SK-N-SH (cell line): ENCODE data around the gene CETP. TPM values are rescaled to one million over a fixed set of nuclear protein-coding genes. Genes with fewer than 3 reads are reported as not detected.

Source experiments
- CTCF ChIA-PET: fragments of 300-600, 350-600 bp; formaldehyde crosslinking; extraction: SDS; loops from one replicate; lab custom pipeline; 2021; lab: Yijun Ruan, JAX
- POLR2A ChIA-PET: fragments of 350-600 bp; sonication (Branson Sonifier 250); formaldehyde crosslinking; extraction: SDS; loops from one replicate; lab custom pipeline; 2020; ENCODE audit warnings: antibody characterized with exemption, inconsistent platforms; lab: Yijun Ruan, JAX
- DNase-seq: peaks from one replicate; pipeline ENCODE4 v3.0.0; 2012
- H2AFZ ChIP-seq: fragments of 200-600 bp; sonication (generic); 2 replicates; pipeline ENCODE4 v1.8.1; 2016; ENCODE audit warnings: antibody characterized with exemption, mild to moderate bottlenecking, low read depth
- H3F3A ChIP-seq: fragments of 200-600 bp; sonication (generic); replicated peaks from 2 replicates; pipeline ENCODE3; 2016; ENCODE audit warnings: antibody characterized with exemption, mild to moderate bottlenecking; ENCODE audit not compliant: insufficient read depth
- H3K27ac ChIP-seq, 2 experiments: fragments of 200-500 bp in 1 of 2; fragments of 200-600 bp in 1 of 2; sonication (Bioruptor generic) in 1 of 2; sonication (generic), shearing (Covaris generic) in 1 of 2; 2 replicates each; pipeline versions ENCODE4 v1.5.1 to v1.6.1; 2014 to 2016; ENCODE audit warnings: low read depth in 2 of 2, inconsistent platforms in 1 of 2, low read length in 1 of 2, mild to moderate bottlenecking in 1 of 2, mixed read lengths in 1 of 2
- H3K27me3 ChIP-seq: fragments of 200-600 bp; sonication (generic), shearing (Covaris generic); 2 replicates; pipeline ENCODE4 v1.6.1; 2016; ENCODE audit warnings: mixed run types; ENCODE audit not compliant: insufficient read depth
- H3K36me3 ChIP-seq, 2 experiments: fragments of 200-500 bp in 1 of 2; fragments of 200-600 bp in 1 of 2; sonication (Bioruptor generic) in 1 of 2; sonication (generic) in 1 of 2; replicated peaks in 1 of 2; 2 replicates each; pipeline versions ENCODE3 to v1.5.1; 2014 to 2016; ENCODE audit warnings: low read length in 1 of 2, mild to moderate bottlenecking in 1 of 2; ENCODE audit not compliant: insufficient read depth in 2 of 2, control insufficient read depth in 1 of 2
- H3K4me1 ChIP-seq, 2 experiments: fragments of 200-500 bp in 1 of 2; fragments of 200-600 bp in 1 of 2; sonication (Bioruptor generic) in 1 of 2; sonication (generic), shearing (Covaris generic) in 1 of 2; 2 replicates each; pipeline versions ENCODE4 v1.5.1 to v1.6.1; 2014 to 2016; ENCODE audit warnings: low read depth in 1 of 2, low read length in 1 of 2, mixed run types in 1 of 2; ENCODE audit not compliant: insufficient read depth in 2 of 2, control insufficient read depth in 1 of 2
- H3K4me2 ChIP-seq: fragments of 200-600 bp; sonication (generic), shearing (Covaris generic); 2 replicates; pipeline ENCODE4 v1.6.1; 2017; ENCODE audit warnings: mixed run types
- H3K4me3 ChIP-seq, 2 experiments: fragments of 200-500 bp in 1 of 2; fragments of 200-600 bp in 1 of 2; sonication (Bioruptor generic) in 1 of 2; sonication (generic), shearing (Covaris generic) in 1 of 2; 2 replicates each; pipeline versions ENCODE4 v1.5.1 to v1.8.1; 2014 to 2016; ENCODE audit warnings: low read depth in 2 of 2, inconsistent platforms in 1 of 2, low read length in 1 of 2, mild to moderate bottlenecking in 1 of 2, mixed read lengths in 1 of 2, moderate library complexity in 1 of 2
- H3K79me2 ChIP-seq: fragments of 200-600 bp; sonication (generic); 2 replicates; pipeline ENCODE4 v1.8.1; 2017; ENCODE audit warnings: mild to moderate bottlenecking; ENCODE audit not compliant: insufficient read depth
- H3K9ac ChIP-seq: fragments of 200-600 bp; sonication (generic); 2 replicates; pipeline ENCODE4 v1.6.1; 2017; ENCODE audit warnings: mixed run types
- H3K9me2 ChIP-seq: fragments of 200-600 bp; sonication (generic); 2 replicates; pipeline ENCODE4 v1.6.1; 2017; ENCODE audit warnings: mixed run types
- H3K9me3 ChIP-seq: fragments of 200-600 bp; sonication (generic); 2 replicates; pipeline ENCODE4 v1.6.1; 2017; ENCODE audit warnings: mixed run types, mild to moderate bottlenecking, moderate library complexity
- H4K20me1 ChIP-seq: fragments of 200-600 bp; sonication (generic); 2 replicates; pipeline ENCODE4 v1.6.1; 2017; ENCODE audit warnings: mild to moderate bottlenecking, mixed run types; ENCODE audit not compliant: insufficient read depth
- EP300 ChIP-seq, 2 experiments: IDR thresholded peaks; 2 replicates each; pipeline versions ENCODE4 v1.4.0 to v1.6.1; 2012; ENCODE audit warnings: borderline replicate concordance in 1 of 2, low read depth in 1 of 2, low read length in 1 of 2
- EZH2phosphoT487 ChIP-seq: fragments of 200-600 bp; sonication (generic); IDR thresholded peaks from 2 replicates; pipeline ENCODE4 v1.6.1; 2017; ENCODE audit warnings: low read depth, mixed run types, mild to moderate bottlenecking, antibody characterized with exemption, moderate library complexity, borderline replicate concordance
- FOSL2 ChIP-seq: IDR thresholded peaks from 2 replicates; pipeline ENCODE4 v1.4.0; 2012; ENCODE audit warnings: low read depth, mild to moderate bottlenecking, moderate library complexity, borderline replicate concordance
- FOXM1 ChIP-seq: IDR thresholded peaks from 2 replicates; pipeline ENCODE4 v1.4.0; 2012; ENCODE audit warnings: low read depth, mild to moderate bottlenecking
- JUND ChIP-seq: IDR thresholded peaks from 2 replicates; pipeline ENCODE4 v1.4.0; 2012
- MXI1 ChIP-seq: IDR thresholded peaks from 2 replicates; pipeline ENCODE4 v1.6.1; 2012; ENCODE audit warnings: mild to moderate bottlenecking, low read depth, low read length, improper control_type of control experiment
- POLR2AphosphoS5 ChIP-seq: IDR thresholded peaks from 2 replicates; pipeline ENCODE4 v1.6.1; 2012; ENCODE audit warnings: low read depth, low read length
- RFX5 ChIP-seq: IDR thresholded peaks from 2 replicates; pipeline ENCODE4 v1.6.1; 2012; ENCODE audit warnings: mild to moderate bottlenecking, improper control_type of control experiment, low read length
- RXRA ChIP-seq: IDR thresholded peaks from 2 replicates; pipeline ENCODE4 v1.4.0; 2012; ENCODE audit warnings: low read depth, mild to moderate bottlenecking, borderline replicate concordance
- SIN3A ChIP-seq: IDR thresholded peaks from 2 replicates; pipeline ENCODE4 v1.6.1; 2012; ENCODE audit warnings: low read depth, mild to moderate bottlenecking, low read length, moderate library complexity, borderline replicate concordance
- SMC3 ChIP-seq: IDR thresholded peaks from 2 replicates; pipeline ENCODE4 v1.6.1; 2012; ENCODE audit warnings: low read depth, low read length, improper control_type of control experiment
- TEAD4 ChIP-seq: IDR thresholded peaks from 2 replicates; pipeline ENCODE4 v1.4.0; 2012; ENCODE audit warnings: mild to moderate bottlenecking, borderline replicate concordance; ENCODE audit not compliant: insufficient read depth
- YY1 ChIP-seq: IDR thresholded peaks from 2 replicates; pipeline ENCODE4 v1.4.0; 2012; ENCODE audit warnings: low read depth, mild to moderate bottlenecking
- WGBS: methylation state at CpG from one replicate; pipeline ENCODE4 v1.1.6; 2017; ENCODE audit warnings: low lambda C conversion rate; 5-methylcytosine and 5-hydroxymethylcytosine counted together
- polyA plus RNA-seq, 3 experiments: library from polyadenylated mRNA; depleted of rRNA; stranded (reverse); fragments of >200 nt; gene quantifications; 2 replicates each; pipeline ENCODE4 v1.2.3, GENCODE V29; 2012
- TF ChIP-seq, protein P1 (sequence below): IDR thresholded peaks from 2 replicates; pipeline ENCODE4 v1.4.0; 2012; ENCODE audit warnings: low read depth
- TF ChIP-seq, protein P2 (sequence below): IDR thresholded peaks from 2 replicates; pipeline ENCODE4; 2012
- TF ChIP-seq, protein P3 (sequence below): fragments of 200-600 bp; sonication (generic); IDR thresholded peaks from 2 replicates; pipeline ENCODE4 v1.6.1; 2017; ENCODE audit warnings: antibody characterized with exemption, mild to moderate bottlenecking, moderate library complexity
- TF ChIP-seq, protein P4 (sequence below): fragments of 150-350 bp; IDR thresholded peaks from 2 replicates; pipeline ENCODE4 v1.6.1; 2017; ENCODE audit warnings: antibody characterized with exemption, low read length, low read depth, borderline replicate concordance

The CETP gene
- polyA plus RNA-seq, 1 of the 3 experiments (the other 2 are of a cell fraction): not detected

DNA sequence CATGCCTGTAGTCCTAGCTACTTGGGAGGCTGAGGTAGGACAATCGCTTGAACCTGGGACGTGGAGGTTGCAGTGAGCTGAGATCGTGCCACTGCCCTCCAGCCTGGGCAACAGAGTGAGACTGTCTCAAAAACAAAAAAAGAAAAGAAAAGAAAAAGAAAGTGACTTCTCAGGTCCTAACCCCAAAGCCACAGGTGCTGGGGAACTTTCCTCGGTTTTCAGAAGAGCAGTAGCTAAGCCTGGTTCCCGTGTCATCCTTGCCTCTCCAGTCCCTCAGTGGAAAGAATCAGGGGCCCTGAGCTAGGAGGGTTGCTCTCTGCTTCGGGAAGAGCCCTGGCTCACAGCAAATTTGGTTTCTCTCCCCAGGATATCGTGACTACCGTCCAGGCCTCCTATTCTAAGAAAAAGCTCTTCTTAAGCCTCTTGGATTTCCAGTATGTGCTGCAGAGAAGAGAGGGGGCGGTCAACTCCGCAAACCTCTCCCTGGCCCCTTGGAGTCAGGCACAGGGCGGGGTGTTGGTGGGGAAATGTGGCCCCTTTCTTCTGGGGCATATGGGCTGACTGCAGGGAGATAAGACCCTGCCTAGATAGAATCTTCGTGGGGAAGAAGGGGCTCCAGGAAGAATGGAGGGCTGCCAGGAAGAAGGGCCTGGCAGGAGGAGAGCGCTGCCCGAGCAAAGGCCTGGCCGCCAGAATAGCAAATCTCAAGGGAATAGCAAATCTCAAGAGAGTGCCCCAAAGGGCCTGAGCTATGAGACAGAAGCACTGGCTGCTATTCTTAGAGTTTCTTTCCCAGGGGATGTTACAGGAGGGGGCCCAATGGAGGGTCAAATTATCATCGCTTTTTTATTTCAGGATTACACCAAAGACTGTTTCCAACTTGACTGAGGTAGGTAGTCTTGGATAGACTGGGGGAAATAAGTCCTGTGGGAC is 19.3 kb downstream of the CETP start:
- no peaks in the 10 kb centered on the region for H3K79me2 ChIP-seq
- POLR2A ChIA-PET: no interaction called here
- H3K4me2 ChIP-seq: no peak overlapping the region
- CTCF ChIA-PET: interaction anchor here (0.7 to 1.2 kb wide), 3 partner anchors 9 to 104 kb away, joined by 3 read pairs; no protein-coding TSS in a partner anchor
- WGBS: 91% methylated on average over 16 of the region's 16 CpGs
- H3K9me3 ChIP-seq: no peaks in the 10 kb centered on the region
- H3F3A ChIP-seq: no peaks in the 10 kb centered on the region
- TF ChIP-seq, protein P1, sequence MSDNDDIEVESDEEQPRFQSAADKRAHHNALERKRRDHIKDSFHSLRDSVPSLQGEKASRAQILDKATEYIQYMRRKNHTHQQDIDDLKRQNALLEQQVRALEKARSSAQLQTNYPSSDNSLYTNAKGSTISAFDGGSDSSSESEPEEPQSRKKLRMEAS: no peak
- TF ChIP-seq TEAD4: no peak
- TF ChIP-seq, protein P2, sequence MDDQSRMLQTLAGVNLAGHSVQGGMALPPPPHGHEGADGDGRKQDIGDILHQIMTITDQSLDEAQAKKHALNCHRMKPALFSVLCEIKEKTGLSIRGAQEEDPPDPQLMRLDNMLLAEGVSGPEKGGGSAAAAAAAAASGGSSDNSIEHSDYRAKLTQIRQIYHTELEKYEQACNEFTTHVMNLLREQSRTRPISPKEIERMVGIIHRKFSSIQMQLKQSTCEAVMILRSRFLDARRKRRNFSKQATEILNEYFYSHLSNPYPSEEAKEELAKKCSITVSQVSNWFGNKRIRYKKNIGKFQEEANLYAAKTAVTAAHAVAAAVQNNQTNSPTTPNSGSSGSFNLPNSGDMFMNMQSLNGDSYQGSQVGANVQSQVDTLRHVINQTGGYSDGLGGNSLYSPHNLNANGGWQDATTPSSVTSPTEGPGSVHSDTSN: no peak
- no peak for TF ChIP-seq SMC3
- TF ChIP-seq, all 33 proteins: peak for 0
- Histone ChIP-seq H3K9ac (no peak overlapping the region), H3K9me2 (no peaks in the 10 kb centered on the region), H3K4me3 (no peak overlapping the region), H3K36me3 (no peaks in the 10 kb centered on the region), H3K27me3 (no peaks in the 10 kb centered on the region), H4K20me1 (no peaks in the 10 kb centered on the region), H2AFZ (no peak overlapping the region), H3K4me1 (no peaks in the 10 kb centered on the region; a peak in 1 of 4 replicates), H3K27ac (no peak overlapping the region)
- DNase-seq: no peak

DNA sequence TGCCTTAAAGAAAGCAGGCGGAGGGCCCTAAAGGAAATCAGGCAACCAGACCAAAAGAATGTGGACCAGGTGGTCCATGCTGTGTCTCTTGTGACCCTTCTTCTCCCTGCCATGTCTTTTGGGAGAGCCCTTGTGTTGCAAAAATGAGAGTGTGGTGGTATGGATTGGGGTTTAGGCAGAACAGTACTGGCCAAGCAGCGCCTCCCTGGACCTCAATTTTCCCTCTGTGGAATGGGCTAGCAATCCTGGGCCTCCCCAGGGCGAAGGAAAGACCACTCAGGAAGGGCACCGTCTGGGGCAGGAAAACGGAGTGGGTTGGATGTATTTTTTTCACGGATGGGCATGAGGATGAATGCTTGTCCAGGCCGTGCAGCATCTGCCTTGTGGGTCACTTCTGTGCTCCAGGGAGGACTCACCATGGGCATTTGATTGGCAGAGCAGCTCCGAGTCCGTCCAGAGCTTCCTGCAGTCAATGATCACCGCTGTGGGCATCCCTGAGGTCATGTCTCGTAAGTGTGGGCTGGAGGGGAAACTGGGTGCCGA is 20.1 kb downstream of the CETP start:
- Histone ChIP-seq H3K9ac (no peak overlapping the region), H3K27me3 (no peaks in the 10 kb centered on the region), H3K79me2 (no peaks in the 10 kb centered on the region), H3K4me2 (no peak overlapping the region), H3F3A (no peaks in the 10 kb centered on the region), H4K20me1 (no peaks in the 10 kb centered on the region), H3K9me3 (no peaks in the 10 kb centered on the region), H3K36me3 (no peaks in the 10 kb centered on the region), H3K4me1 (no peaks in the 10 kb centered on the region; a peak in 1 of 4 replicates), H3K9me2 (no peaks in the 10 kb centered on the region), H3K27ac (no peak overlapping the region), H2AFZ (no peak overlapping the region), H3K4me3 (no peak overlapping the region)
- no peak for DNase-seq
- ChIA-PET CTCF (interaction anchor here (3.6 kb wide), 1 partner anchor 17 kb away, joined by 17 read pairs; no protein-coding TSS in a partner anchor), POLR2A (no interaction called here)
- WGBS: 93% methylated on average over 5 of the region's 12 CpGs
- TF ChIP-seq, protein P2: no peak
- no peak for TF ChIP-seq TEAD4
- TF ChIP-seq POLR2AphosphoS5: no peak
- TF ChIP-seq JUND: no peak
- no peak for TF ChIP-seq SIN3A
- TF ChIP-seq EP300 (IDR thresholded peaks at IDR 0.05; ENCODE audit: borderline replicate concordance in 1 of 2, low read depth in 1 of 2, low read length in 1 of 2): no peak
- TF ChIP-seq, protein P3, sequence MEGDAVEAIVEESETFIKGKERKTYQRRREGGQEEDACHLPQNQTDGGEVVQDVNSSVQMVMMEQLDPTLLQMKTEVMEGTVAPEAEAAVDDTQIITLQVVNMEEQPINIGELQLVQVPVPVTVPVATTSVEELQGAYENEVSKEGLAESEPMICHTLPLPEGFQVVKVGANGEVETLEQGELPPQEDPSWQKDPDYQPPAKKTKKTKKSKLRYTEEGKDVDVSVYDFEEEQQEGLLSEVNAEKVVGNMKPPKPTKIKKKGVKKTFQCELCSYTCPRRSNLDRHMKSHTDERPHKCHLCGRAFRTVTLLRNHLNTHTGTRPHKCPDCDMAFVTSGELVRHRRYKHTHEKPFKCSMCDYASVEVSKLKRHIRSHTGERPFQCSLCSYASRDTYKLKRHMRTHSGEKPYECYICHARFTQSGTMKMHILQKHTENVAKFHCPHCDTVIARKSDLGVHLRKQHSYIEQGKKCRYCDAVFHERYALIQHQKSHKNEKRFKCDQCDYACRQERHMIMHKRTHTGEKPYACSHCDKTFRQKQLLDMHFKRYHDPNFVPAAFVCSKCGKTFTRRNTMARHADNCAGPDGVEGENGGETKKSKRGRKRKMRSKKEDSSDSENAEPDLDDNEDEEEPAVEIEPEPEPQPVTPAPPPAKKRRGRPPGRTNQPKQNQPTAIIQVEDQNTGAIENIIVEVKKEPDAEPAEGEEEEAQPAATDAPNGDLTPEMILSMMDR: no peak
- no peak for TF ChIP-seq MXI1
- TF ChIP-seq, protein P4, sequence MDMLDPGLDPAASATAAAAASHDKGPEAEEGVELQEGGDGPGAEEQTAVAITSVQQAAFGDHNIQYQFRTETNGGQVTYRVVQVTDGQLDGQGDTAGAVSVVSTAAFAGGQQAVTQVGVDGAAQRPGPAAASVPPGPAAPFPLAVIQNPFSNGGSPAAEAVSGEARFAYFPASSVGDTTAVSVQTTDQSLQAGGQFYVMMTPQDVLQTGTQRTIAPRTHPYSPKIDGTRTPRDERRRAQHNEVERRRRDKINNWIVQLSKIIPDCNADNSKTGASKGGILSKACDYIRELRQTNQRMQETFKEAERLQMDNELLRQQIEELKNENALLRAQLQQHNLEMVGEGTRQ: no peak
- no peak for TF ChIP-seq RFX5
- TF ChIP-seq SMC3: no peak
- no peak for TF ChIP-seq FOXM1
- TF ChIP-seq FOSL2: no peak
- TF ChIP-seq YY1: no peak
- TF ChIP-seq EZH2phosphoT487: no peak
- TF ChIP-seq RXRA: no peak
